ENCODE data around the gene FBLN1.

DNA sequence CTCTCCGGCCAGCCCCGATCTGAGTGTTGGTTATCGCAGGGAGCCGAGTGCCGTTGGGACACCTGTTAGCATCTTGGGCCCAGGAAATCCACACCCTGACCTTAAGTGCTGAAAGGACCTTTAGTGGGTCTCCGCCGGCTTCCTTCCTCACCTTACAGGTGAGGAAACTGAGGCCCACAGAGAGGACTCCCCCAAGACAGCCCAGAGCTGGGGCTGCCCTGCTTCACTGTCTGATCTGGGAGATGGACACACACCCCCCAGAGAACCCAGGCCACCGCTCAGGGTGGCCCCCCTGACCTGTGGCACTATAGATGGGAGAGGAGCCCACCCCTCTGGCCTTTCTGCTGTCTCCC, 73.6 kb downstream of the FBLN1 start:
- TF ChIP-seq, protein P1, sequence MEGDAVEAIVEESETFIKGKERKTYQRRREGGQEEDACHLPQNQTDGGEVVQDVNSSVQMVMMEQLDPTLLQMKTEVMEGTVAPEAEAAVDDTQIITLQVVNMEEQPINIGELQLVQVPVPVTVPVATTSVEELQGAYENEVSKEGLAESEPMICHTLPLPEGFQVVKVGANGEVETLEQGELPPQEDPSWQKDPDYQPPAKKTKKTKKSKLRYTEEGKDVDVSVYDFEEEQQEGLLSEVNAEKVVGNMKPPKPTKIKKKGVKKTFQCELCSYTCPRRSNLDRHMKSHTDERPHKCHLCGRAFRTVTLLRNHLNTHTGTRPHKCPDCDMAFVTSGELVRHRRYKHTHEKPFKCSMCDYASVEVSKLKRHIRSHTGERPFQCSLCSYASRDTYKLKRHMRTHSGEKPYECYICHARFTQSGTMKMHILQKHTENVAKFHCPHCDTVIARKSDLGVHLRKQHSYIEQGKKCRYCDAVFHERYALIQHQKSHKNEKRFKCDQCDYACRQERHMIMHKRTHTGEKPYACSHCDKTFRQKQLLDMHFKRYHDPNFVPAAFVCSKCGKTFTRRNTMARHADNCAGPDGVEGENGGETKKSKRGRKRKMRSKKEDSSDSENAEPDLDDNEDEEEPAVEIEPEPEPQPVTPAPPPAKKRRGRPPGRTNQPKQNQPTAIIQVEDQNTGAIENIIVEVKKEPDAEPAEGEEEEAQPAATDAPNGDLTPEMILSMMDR (IDR thresholded peaks at IDR 0.05) = no peak
- no peak for TF ChIP-seq POLR2A (IDR thresholded peaks at IDR 0.05)
